ENCODE measurements around the gene LRRN3.

DNA sequence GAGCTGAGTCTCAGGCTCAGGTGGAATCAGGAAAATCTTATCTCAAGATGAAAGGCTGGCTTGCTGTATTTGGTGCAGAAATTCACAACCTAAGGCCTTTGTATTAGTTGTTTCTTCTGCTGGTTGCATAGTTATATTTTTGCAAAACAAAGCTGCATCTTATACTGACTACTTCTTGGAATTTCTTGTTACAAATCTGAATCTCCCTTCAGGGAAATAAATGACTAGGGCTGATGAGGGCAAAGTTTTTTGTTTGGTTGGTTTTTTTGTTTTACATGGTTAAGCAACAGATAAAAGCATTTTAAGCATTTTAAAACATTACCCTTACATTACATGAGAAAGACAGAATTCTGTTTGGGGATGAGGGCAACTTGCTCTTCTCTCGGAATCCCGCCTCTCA lies 13.9 kb upstream of the LRRN3 start:
- TF ChIP-seq RAD21 (IDR thresholded peaks at IDR 0.05; ENCODE audit: low read length) (no peak), POLR2A (IDR thresholded peaks at IDR 0.05; ENCODE audit: low read depth, low read length) (no peak), SMC3 (IDR thresholded peaks at IDR 0.05; ENCODE audit: low read depth, low read length) (no peak), CTCF (conservative IDR thresholded peaks at IDR 0.05; ENCODE audit: low read depth, low read length) (no peak), MXI1 (IDR thresholded peaks at IDR 0.05; ENCODE audit: borderline replicate concordance, low read depth, low read length) (no peak), MAFK (IDR thresholded peaks at IDR 0.05; ENCODE audit: low read depth, low read length) (no peak), NFE2L2 (IDR thresholded peaks at IDR 0.05; ENCODE audit: low read depth, low read length) (no peak)
